Fibroblast of lung (primary cell): Measurements from ENCODE around the gene GPR107. TPM values are rescaled to one million over a fixed set of nuclear protein-coding genes. Genes with fewer than 3 reads are reported as not detected.

Source experiments
- DNase-seq, 2 donors: peaks; one replicate each; pipeline versions ENCODE4 v3.0.0 to v3.0.0-alpha.2; 2010; ENCODE audit warnings: low read depth in 2 of 2
- H2AFZ ChIP-seq: 2 replicates; pipeline ENCODE4 v1.5.1; 2012; ENCODE audit warnings: low read length, control low read depth, inconsistent platforms
- H3K27ac ChIP-seq: 2 replicates; pipeline ENCODE4 v1.5.1; 2011; ENCODE audit warnings: low read length, control low read depth; ENCODE audit not compliant: insufficient read depth
- H3K27me3 ChIP-seq: 2 replicates; pipeline ENCODE4 v1.5.1; 2011; ENCODE audit warnings: mild to moderate bottlenecking, low read length; ENCODE audit not compliant: control insufficient read depth, insufficient read depth
- H3K36me3 ChIP-seq: 2 replicates; pipeline ENCODE4 v1.5.1; 2011; ENCODE audit warnings: low read length; ENCODE audit not compliant: control insufficient read depth, insufficient read depth
- H3K4me1 ChIP-seq: 2 replicates; pipeline ENCODE4 v1.5.1; 2011; ENCODE audit warnings: low read length; ENCODE audit not compliant: control insufficient read depth, insufficient read depth; ENCODE audit errors: extremely low read depth
- H3K4me2 ChIP-seq: 2 replicates; pipeline ENCODE4 v1.5.1; 2011; ENCODE audit warnings: low read length, control low read depth; ENCODE audit not compliant: insufficient read depth; ENCODE audit errors: extremely low read depth
- H3K4me3 ChIP-seq, 4 experiments: fragments of 200-600 bp in 1 of 4; sonication (generic) in 1 of 4; replicated peaks in 1 of 4; 2 replicates each; pipeline ENCODE4 v1.5.1; 2011 to 2016; ENCODE audit warnings: low read length in 4 of 4, low read depth in 3 of 4, mild to moderate bottlenecking in 3 of 4, control low read depth in 2 of 4, inconsistent platforms in 1 of 4, mixed read lengths in 1 of 4; ENCODE audit not compliant: insufficient read depth in 1 of 4; ENCODE audit errors: control extremely low read depth in 1 of 4
- H3K79me2 ChIP-seq: 2 replicates; pipeline ENCODE4 v1.5.1; 2012; ENCODE audit warnings: mild to moderate bottlenecking, low read length, inconsistent platforms; ENCODE audit not compliant: control insufficient read depth, insufficient read depth
- H3K9ac ChIP-seq: 2 replicates; pipeline ENCODE4 v1.5.1; 2011; ENCODE audit warnings: mild to moderate bottlenecking, low read length, control low read depth; ENCODE audit not compliant: insufficient read depth
- H3K9me3 ChIP-seq: 2 replicates; pipeline ENCODE4 v1.5.1; 2012; ENCODE audit warnings: low read depth, low read length; ENCODE audit not compliant: control insufficient read depth, insufficient read depth
- H4K20me1 ChIP-seq: 2 replicates; pipeline ENCODE4 v1.5.1; 2011; ENCODE audit warnings: low read length; ENCODE audit not compliant: control insufficient read depth, insufficient read depth; ENCODE audit errors: extremely low read depth
- CTCF ChIP-seq, 2 donors: IDR thresholded peaks in 1 of 2; conservative IDR thresholded peaks in 1 of 2; 1 replicate in 1 of 2; 2 replicates in 1 of 2; pipeline ENCODE4 v1.5.1; 2011 to 2012; ENCODE audit warnings: low read length in 2 of 2, control low read depth in 1 of 2, inconsistent platforms in 1 of 2, low read depth in 1 of 2, mild to moderate bottlenecking in 1 of 2
- EZH2 ChIP-seq: IDR thresholded peaks from 2 replicates; pipeline ENCODE4 v1.5.1; 2012; ENCODE audit warnings: low read length, control low read depth, mild to moderate bottlenecking; ENCODE audit errors: missing control alignments
- polyA plus RNA-seq, 2 donors: library from polyadenylated mRNA; depleted of rRNA in 1 of 2; stranded (reverse) in 1 of 2; unstranded in 1 of 2; fragments of >200 nt; gene quantifications; 2 replicates each; pipeline ENCODE4 v1.2.1, GENCODE V29; 2011 to 2012; ENCODE audit warnings: missing spikeins in 1 of 2
- total RNA-seq: library from RNA; depleted of rRNA; stranded (reverse); fragments of >200 nt; gene quantifications from 2 replicates; pipeline ENCODE4 v1.2.1, GENCODE V29; 2014

GPR107 gene
- total and polyA plus RNA-seq, 2 donors (not counting 1 experiment from before 2014, with no cell fraction given), result 27.6 to 43.5 TPM

DNA sequence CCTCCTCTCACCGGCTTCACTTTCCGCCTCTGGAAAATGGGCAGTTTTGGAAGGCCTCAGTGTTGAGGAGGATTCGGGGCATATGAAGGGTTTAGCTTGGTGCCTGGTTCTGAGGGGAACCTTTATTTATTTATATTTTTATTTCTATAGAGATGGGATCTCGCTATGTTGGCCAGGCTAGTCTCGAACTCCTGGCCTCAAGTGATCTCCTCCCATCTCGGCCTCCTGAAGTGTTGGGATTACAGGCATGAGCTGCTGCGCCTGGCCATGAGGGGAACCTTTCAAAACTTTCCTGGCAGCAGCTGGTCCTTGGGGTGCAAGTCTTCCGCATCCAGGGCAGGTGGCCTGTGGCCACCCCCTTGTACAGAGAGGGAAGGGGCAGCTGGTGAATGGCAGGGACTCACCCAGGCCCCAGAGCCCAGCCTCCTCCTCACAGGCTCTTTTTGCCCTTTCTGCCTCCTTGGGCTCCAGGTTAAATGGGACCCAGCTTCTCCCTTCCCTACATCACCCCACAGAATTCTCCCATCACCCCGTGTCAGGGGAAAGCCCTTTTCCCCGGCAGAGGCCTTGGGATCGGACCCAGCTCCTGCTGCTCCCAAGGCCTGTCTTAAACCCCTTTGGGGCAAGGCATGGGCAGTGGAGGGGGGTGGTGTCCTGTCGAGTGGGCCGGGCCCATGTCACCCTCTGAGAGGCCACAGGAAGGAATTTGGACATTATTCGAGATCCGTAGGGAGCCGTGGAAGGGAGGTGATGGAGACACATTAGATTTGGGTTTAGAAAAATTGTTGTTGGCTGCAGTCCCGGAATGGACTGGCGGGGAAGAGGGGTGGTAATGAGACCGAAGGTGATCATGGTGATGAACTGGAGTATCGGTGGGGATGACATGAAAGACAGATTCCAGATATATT is 124.4 kb downstream of the GPR107 start:
- Histone ChIP-seq H3K36me3 (peaks cover 1% of the 10 kb centered on the region), H3K79me2 (peaks cover 79% of the 10 kb centered on the region), H3K9me3 (no peaks in the 10 kb centered on the region), H3K4me1 (peaks cover 5% of the 10 kb centered on the region), H3K4me2 (no peak overlapping the region), H4K20me1 (no peaks in the 10 kb centered on the region), H2AFZ (no peak overlapping the region), H3K27me3 (no peaks in the 10 kb centered on the region), H3K9ac (no peak overlapping the region), H3K4me3 (no peak overlapping the region), H3K27ac (no peak overlapping the region)
- no peak for DNase-seq
- TF ChIP-seq CTCF (conservative IDR thresholded peaks at IDR 0.05 in 1 of 2, IDR thresholded peaks at IDR 0.05 in 1 of 2; ENCODE audit: low read depth in 1 of 2, low read length in 2 of 2) (no peak), EZH2 (no peak)

DNA sequence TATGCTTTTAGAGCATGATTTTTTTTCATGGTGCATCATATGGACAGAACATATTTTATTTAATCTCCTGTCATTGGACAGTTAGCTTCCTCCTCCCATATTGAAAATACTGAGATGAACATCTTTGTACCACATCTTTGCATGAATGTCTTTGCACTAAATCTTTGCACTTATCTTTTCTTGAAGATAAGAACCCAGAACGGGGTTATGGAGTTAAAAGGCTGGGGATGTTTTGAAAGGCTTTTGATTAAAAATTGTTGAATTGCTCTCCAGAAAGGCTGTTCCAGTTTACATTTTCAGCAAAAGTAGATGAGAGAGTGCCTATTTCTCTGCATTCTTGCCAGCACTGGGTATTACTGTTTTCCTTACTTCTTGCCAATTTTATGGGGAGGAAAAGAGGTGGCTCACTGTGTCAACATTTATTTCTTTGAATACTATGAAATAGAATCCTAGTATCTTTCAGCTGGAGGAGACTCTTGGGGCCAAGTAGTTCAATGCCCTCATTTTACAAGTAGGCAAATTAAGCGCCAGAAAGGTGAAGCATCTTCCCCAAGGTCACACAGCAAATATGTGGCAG is 125.7 kb downstream of the GPR107 start:
- Histone ChIP-seq H3K4me2 (no peak overlapping the region), H4K20me1 (no peaks in the 10 kb centered on the region), H3K36me3 (peaks cover 1% of the 10 kb centered on the region), H3K9me3 (no peaks in the 10 kb centered on the region), H2AFZ (no peak overlapping the region), H3K79me2 (peaks cover 71% of the 10 kb centered on the region), H3K27me3 (no peaks in the 10 kb centered on the region), H3K9ac (no peak overlapping the region), H3K27ac (no peak overlapping the region), H3K4me1 (peaks cover 9% of the 10 kb centered on the region), H3K4me3 (no peak overlapping the region)
- no peak for DNase-seq
- TF ChIP-seq CTCF (conservative IDR thresholded peaks at IDR 0.05 in 1 of 2, IDR thresholded peaks at IDR 0.05 in 1 of 2; ENCODE audit: low read depth in 1 of 2, low read length in 2 of 2) (no peak), EZH2 (no peak)

DNA sequence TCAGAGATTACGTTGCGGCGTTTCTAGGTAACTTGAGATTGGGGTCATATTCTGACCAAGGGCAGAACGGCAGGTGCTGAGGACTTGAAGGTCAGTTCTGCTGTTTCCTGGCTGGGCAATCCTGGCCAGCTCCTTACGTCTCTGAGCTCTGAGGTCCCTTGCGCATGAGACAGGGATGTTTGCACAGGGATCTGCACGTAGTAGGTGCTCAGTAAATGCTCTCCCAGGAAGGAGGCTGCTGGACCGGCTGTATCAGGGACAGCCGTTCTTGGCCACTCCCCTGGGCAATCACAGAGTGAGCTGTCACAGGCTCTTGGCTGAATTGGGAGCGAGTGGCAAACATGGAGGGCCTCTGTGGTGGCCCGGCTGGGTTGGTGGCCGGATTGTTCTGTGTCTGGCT is 126.8 kb downstream of the GPR107 start:
- peaks cover 11% of the 10 kb centered on the region for H3K4me1 ChIP-seq
- no peak overlapping the region for H3K4me3 ChIP-seq
- TF ChIP-seq CTCF (conservative IDR thresholded peaks at IDR 0.05 in 1 of 2, IDR thresholded peaks at IDR 0.05 in 1 of 2; ENCODE audit: low read depth in 1 of 2, low read length in 2 of 2) (no peak), EZH2 (no peak)
- H3K9me3 ChIP-seq, result no peaks in the 10 kb centered on the region
- no peak overlapping the region for H3K4me2 ChIP-seq
- H3K27ac ChIP-seq, result no peak overlapping the region
- peaks cover 1% of the 10 kb centered on the region for H3K36me3 ChIP-seq
- H3K79me2 ChIP-seq, result peaks cover 66% of the 10 kb centered on the region
- H3K27me3 ChIP-seq, result no peaks in the 10 kb centered on the region
- no peaks in the 10 kb centered on the region for H4K20me1 ChIP-seq
- H3K9ac ChIP-seq, result no peak overlapping the region
- H2AFZ ChIP-seq, result no peak overlapping the region
- DNase-seq, result no peak
